Thyroid gland (tissue), 4 donors: ENCODE measurements around the gene FAN1.

Experiments
- POLR2A ChIP-seq, 2 donors: fragments of 450-650 bp; IDR thresholded peaks; one replicate each; pipeline ENCODE4 v1.6.1; 2017; ENCODE audit warnings: antibody characterized with exemption in 2 of 2, mild to moderate bottlenecking in 2 of 2, moderate library complexity in 1 of 2
- TF ChIP-seq, protein P1 (sequence below), 6 experiments: fragments of 200-600 bp in 3 of 6; fragments of 450-650 bp in 3 of 6; sonication (generic) in 3 of 6; IDR thresholded peaks; one replicate each; pipeline ENCODE4 v1.5.1; 2016 to 2019; ENCODE audit warnings: antibody characterized with exemption in 6 of 6, mild to moderate bottlenecking in 2 of 6, inconsistent platforms in 1 of 6, moderate library complexity in 1 of 6

DNA sequence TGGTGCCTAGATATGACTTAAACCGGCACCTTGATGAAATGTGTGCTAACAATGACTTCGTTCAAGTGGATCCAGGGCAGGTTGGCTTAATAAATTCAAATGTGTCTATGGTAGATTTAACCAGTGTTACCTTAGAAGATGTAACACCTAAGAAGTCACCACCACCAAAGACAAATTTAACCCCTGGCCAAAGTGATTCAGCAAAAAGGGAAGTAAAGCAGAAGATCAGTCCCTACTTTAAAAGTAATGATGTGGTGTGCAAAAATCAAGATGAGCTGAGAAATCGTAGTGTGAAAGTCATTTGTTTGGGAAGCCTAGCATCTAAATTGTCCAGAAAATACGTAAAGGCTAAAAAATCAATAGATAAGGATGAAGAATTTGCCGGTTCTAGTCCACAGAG is 1.1 kb downstream of the FAN1 start:
- TF ChIP-seq, protein P1, sequence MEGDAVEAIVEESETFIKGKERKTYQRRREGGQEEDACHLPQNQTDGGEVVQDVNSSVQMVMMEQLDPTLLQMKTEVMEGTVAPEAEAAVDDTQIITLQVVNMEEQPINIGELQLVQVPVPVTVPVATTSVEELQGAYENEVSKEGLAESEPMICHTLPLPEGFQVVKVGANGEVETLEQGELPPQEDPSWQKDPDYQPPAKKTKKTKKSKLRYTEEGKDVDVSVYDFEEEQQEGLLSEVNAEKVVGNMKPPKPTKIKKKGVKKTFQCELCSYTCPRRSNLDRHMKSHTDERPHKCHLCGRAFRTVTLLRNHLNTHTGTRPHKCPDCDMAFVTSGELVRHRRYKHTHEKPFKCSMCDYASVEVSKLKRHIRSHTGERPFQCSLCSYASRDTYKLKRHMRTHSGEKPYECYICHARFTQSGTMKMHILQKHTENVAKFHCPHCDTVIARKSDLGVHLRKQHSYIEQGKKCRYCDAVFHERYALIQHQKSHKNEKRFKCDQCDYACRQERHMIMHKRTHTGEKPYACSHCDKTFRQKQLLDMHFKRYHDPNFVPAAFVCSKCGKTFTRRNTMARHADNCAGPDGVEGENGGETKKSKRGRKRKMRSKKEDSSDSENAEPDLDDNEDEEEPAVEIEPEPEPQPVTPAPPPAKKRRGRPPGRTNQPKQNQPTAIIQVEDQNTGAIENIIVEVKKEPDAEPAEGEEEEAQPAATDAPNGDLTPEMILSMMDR (IDR thresholded peaks at IDR 0.05): no peak
- TF ChIP-seq POLR2A (IDR thresholded peaks at IDR 0.05): no peak
